SW 1271 (cell line): Measurements from ENCODE around the gene AKT3.
"Not testable (repeated sequence)": the region's sequence is repeated elsewhere in the genome, so short reads cannot be mapped to it uniquely, and the experiment has no call there.

ENCODE experiments used
- DNase-seq, 2 experiments: peaks; one replicate each; lab custom pipeline; 2025; lab: John Stamatoyannopoulos, UW

Gene AKT3

GRCh38 chr1:243841507-243841906 lies 8.5 kb downstream of the AKT3 start:
- no peak for DNase-seq

- DNase-seq: no peak
Measured at GRCh38 chr1:243837907-243838535, 12.0 kb downstream of the AKT3 start.

- no peak for DNase-seq
Measured at GRCh38 chr1:243834130-243834529, 15.9 kb downstream of the AKT3 start.

GRCh38 chr1:243831463-243831862 lies 18.6 kb downstream of the AKT3 start:
- DNase-seq: no peak

GRCh38 chr1:243827206-243827605 lies 22.8 kb downstream of the AKT3 start:
- DNase-seq: no peak

GRCh38 chr1:243824907-243825306 lies 25.1 kb downstream of the AKT3 start:
- DNase-seq: not testable (repeated sequence)

GRCh38 chr1:243821177-243821680 lies 28.8 kb downstream of the AKT3 start:
- DNase-seq: no peak

- no peak for DNase-seq
Measured at GRCh38 chr1:243819438-243819839, 30.6 kb downstream of the AKT3 start.

- no peak for DNase-seq
Measured at GRCh38 chr1:243818978-243819377, 31.1 kb downstream of the AKT3 start.

- no peak for DNase-seq
Measured at GRCh38 chr1:243814718-243815117, 35.3 kb downstream of the AKT3 start.

- DNase-seq: not testable (repeated sequence)
Measured at GRCh38 chr1:243807346-243807745, 42.7 kb downstream of the AKT3 start.

- DNase-seq: no peak
Measured at GRCh38 chr1:243806310-243806709, 43.7 kb downstream of the AKT3 start.

- DNase-seq: no peak
Measured at GRCh38 chr1:243802736-243803135, 47.3 kb downstream of the AKT3 start.

GRCh38 chr1:243801378-243801777 lies 48.7 kb downstream of the AKT3 start:
- no peak for DNase-seq

- DNase-seq: no peak
Measured at GRCh38 chr1:243799908-243800307, 50.1 kb downstream of the AKT3 start.

- peak; percentile 19 to 26 for DNase-seq
Measured at GRCh38 chr1:243798726-243799125, 51.3 kb downstream of the AKT3 start.

GRCh38 chr1:243796016-243796415 lies 54.0 kb downstream of the AKT3 start:
- DNase-seq: no peak

- DNase-seq: no peak
Measured at GRCh38 chr1:243793298-243793697, 56.7 kb downstream of the AKT3 start.

- DNase-seq: no peak
Measured at GRCh38 chr1:243792891-243793290, 57.2 kb downstream of the AKT3 start.

- DNase-seq: no peak
Measured at GRCh38 chr1:243792401-243792800, 57.6 kb downstream of the AKT3 start.

- DNase-seq: no peak
Measured at GRCh38 chr1:243791586-243792267, 58.3 kb downstream of the AKT3 start.

GRCh38 chr1:243790404-243790803 lies 59.6 kb downstream of the AKT3 start:
- DNase-seq: no peak

- no peak for DNase-seq
Measured at GRCh38 chr1:243786531-243786930, 63.5 kb downstream of the AKT3 start.

- no peak for DNase-seq
Measured at GRCh38 chr1:243784506-243784905, 65.5 kb downstream of the AKT3 start.
